Neuronal stem cell (in vitro differentiated cells): ENCODE measurements around the gene STAM. TPM values are rescaled to one million over a fixed set of nuclear protein-coding genes. Genes with fewer than 3 reads are reported as not detected.

ENCODE experiments used
- DNase-seq: peaks from one replicate; pipeline ENCODE4 v3.0.0-alpha.2; 2013; ENCODE audit warnings: low spot score
- H2AFZ ChIP-seq: one replicate; pipeline ENCODE4 v1.6.1; 2013; ENCODE audit warnings: mild to moderate bottlenecking, low read length, inconsistent platforms
- H2AK5ac ChIP-seq: 2 replicates; pipeline ENCODE4 v1.6.1; 2013; ENCODE audit warnings: low read depth, mild to moderate bottlenecking, inconsistent platforms, low read length, moderate library complexity, mixed read lengths
- H2BK120ac ChIP-seq: 2 replicates; pipeline ENCODE4 v1.6.1; 2013; ENCODE audit warnings: low read depth, mild to moderate bottlenecking, inconsistent platforms, low read length, moderate library complexity, mixed read lengths
- H2BK12ac ChIP-seq: one replicate; pipeline ENCODE4 v1.6.1; 2013; ENCODE audit warnings: low read length, inconsistent platforms
- H2BK15ac ChIP-seq: 2 replicates; pipeline ENCODE4 v1.6.1; 2013; ENCODE audit warnings: mild to moderate bottlenecking, low read length, inconsistent platforms, mixed read lengths
- H2BK5ac ChIP-seq: one replicate; pipeline ENCODE4 v1.6.1; 2013; ENCODE audit warnings: inconsistent platforms, mild to moderate bottlenecking, low read length, moderate library complexity
- H3K14ac ChIP-seq: one replicate; pipeline ENCODE4 v1.6.1; 2013; ENCODE audit warnings: low read length, inconsistent platforms
- H3K18ac ChIP-seq: 2 replicates; pipeline ENCODE4 v1.6.1; 2013; ENCODE audit warnings: low read length, inconsistent platforms
- H3K23ac ChIP-seq: 2 replicates; pipeline ENCODE4 v1.6.1; 2013; ENCODE audit warnings: low read depth, mild to moderate bottlenecking, mixed read lengths, low read length, inconsistent platforms; ENCODE audit not compliant: poor library complexity
- H3K27ac ChIP-seq: replicated peaks from 3 replicates; pipeline ENCODE4 v1.5.1; 2013; ENCODE audit warnings: low read length, inconsistent platforms
- H3K27me3 ChIP-seq, 3 experiments: 2 replicates each; pipeline ENCODE4 v1.6.1; 2013; ENCODE audit warnings: low read length in 3 of 3, mild to moderate bottlenecking in 2 of 3, inconsistent platforms in 1 of 3, low read depth in 1 of 3, mixed read lengths in 1 of 3, moderate library complexity in 1 of 3; ENCODE audit not compliant: control insufficient read depth in 3 of 3, insufficient read depth in 3 of 3
- H3K36me3 ChIP-seq, 2 donors: replicated peaks in 1 of 2; 2 replicates each; pipeline ENCODE4 v1.6.1; 2013; ENCODE audit warnings: low read length in 2 of 2; ENCODE audit not compliant: control insufficient read depth in 2 of 2, insufficient read depth in 2 of 2
- H3K4ac ChIP-seq: 2 replicates; pipeline ENCODE4 v1.6.1; 2013; ENCODE audit warnings: inconsistent platforms, mild to moderate bottlenecking, low read length, moderate library complexity
- H3K4me1 ChIP-seq, 2 donors: 1 replicate in 1 of 2; 2 replicates in 1 of 2; pipeline ENCODE4 v1.6.1; 2013; ENCODE audit warnings: low read length in 2 of 2, low read depth in 1 of 2; ENCODE audit not compliant: control insufficient read depth in 2 of 2, insufficient read depth in 1 of 2
- H3K4me2 ChIP-seq: one replicate; pipeline ENCODE4 v1.6.1; 2013; ENCODE audit warnings: mild to moderate bottlenecking, low read length, inconsistent platforms; ENCODE audit not compliant: insufficient read depth, poor library complexity, severe bottlenecking
- H3K4me3 ChIP-seq, 2 donors: 2 replicates each; pipeline ENCODE4 v1.5.1; 2013; ENCODE audit warnings: low read length in 2 of 2, mild to moderate bottlenecking in 2 of 2, inconsistent platforms in 1 of 2, moderate library complexity in 1 of 2
- H3K79me1 ChIP-seq: one replicate; pipeline ENCODE4 v1.6.1; 2013; ENCODE audit warnings: low read depth, mild to moderate bottlenecking, inconsistent platforms, low read length, moderate library complexity
- H3K9ac ChIP-seq: one replicate; pipeline ENCODE4 v1.6.1; 2013; ENCODE audit warnings: mild to moderate bottlenecking, low read depth, low read length, inconsistent platforms; ENCODE audit not compliant: poor library complexity
- H3K9me3 ChIP-seq, 2 donors: replicated peaks in 1 of 2; 2 replicates each; pipeline versions ENCODE3 to v1.6.1; 2013; ENCODE audit warnings: low read length in 2 of 2, mild to moderate bottlenecking in 2 of 2, inconsistent platforms in 1 of 2, low read depth in 1 of 2, mixed read lengths in 1 of 2, moderate library complexity in 1 of 2; ENCODE audit not compliant: control insufficient read depth in 2 of 2, insufficient read depth in 1 of 2
- H4K8ac ChIP-seq: one replicate; pipeline ENCODE4 v1.6.1; 2013; ENCODE audit warnings: low read depth, mild to moderate bottlenecking, inconsistent platforms, low read length, moderate library complexity
- H4K91ac ChIP-seq: one replicate; pipeline ENCODE4 v1.6.1; 2013; ENCODE audit warnings: low read length, low read depth, mild to moderate bottlenecking, inconsistent platforms; ENCODE audit not compliant: poor library complexity
- WGBS, 2 donors: extraction: QIAGEN DNeasy Blood & Tissue Kit; methylation state at CpG; one replicate each; pipeline ENCODE4 v1.1.7; 2013; ENCODE audit warnings: missing lambda C conversion rate in 2 of 2, mixed read lengths in 1 of 2; ENCODE audit not compliant: insufficient read length in 2 of 2, insufficient replicate concordance in 1 of 2; ENCODE audit errors: extremely low coverage in 2 of 2; 5-methylcytosine and 5-hydroxymethylcytosine counted together
- polyA plus RNA-seq, 2 experiments: library from polyadenylated mRNA; stranded (reverse); fragments of 200-250 nt; gene quantifications; one replicate each; pipeline ENCODE4 v1.2.3, GENCODE V29; 2013

STAM gene
- 27.5 TPM for polyA plus RNA-seq (2013, experiment 1 of 2)
- polyA plus RNA-seq (2013, experiment 2 of 2) = 27.7 TPM

DNA sequence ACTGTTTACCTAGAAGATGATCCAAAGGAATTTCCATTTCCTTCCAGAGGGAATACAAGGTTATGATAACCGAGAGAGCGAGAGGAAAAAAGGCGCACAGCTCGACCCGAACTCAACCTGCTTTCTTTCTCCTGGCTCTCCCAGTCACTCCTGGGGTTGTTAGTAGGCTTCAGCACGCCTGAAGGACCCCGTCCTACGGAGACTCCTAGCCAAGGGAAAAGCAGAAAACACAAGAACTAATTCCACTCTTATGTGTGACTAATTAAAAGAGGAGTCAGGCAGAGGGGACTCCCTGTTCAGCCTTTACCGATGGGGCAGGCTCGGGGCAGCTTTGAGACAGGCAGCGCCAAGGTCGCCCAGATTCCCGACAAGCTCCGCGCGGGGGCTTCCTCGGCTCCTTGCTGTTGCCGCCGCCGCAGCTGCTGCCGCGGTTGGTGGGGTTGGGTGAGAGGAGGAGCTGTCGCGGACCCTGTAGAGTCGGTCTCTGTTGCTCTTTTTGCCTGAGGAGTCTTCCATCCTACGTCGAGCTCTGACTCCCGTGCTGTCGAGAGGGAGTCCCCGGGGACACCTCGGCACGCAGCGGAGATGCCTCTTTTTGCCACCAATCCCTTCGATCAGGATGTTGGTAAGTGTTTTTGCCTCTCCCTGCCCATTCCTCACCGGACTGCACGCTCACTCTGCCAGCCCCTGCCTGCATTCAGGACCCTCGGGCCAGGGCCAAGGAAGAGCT, at the start of gene STAM:
Gene STAM, plus strand, starts transcription at position 397 of the 730 bp plus-strand sequence. Its CDS starts 189 bp downstream, at position 586.
- Histone ChIP-seq H3K18ac (peak within 1 kb of the TSS; percentile 23), H3K9me3 (peaks cover 0 to 17% of the 10 kb centered on the region in 2 donors)

GRCh38 chr10:17597386-17597785, 46.6 kb upstream of the STAM start:
- Histone ChIP-seq H2AFZ (no peak overlapping the region), H3K4ac (no peak overlapping the region), H2BK5ac (no peak overlapping the region), H3K4me2 (no peak overlapping the region), H3K36me3 (no peaks in the 10 kb centered on the region), H3K4me3 (no peak overlapping the region), H2BK120ac (no peak overlapping the region), H3K14ac (no peak overlapping the region), H2BK12ac (no peak overlapping the region), H2AK5ac (no peak overlapping the region), H4K91ac (no peak overlapping the region), H3K9me3 (peaks cover 0 to 2% of the 10 kb centered on the region in 2 donors), H3K4me1 (no peaks in the 10 kb centered on the region), H4K8ac (no peak overlapping the region), H3K27me3 (no peaks in the 10 kb centered on the region), H3K18ac (no peak overlapping the region), H3K79me1 (no peaks in the 10 kb centered on the region), H2BK15ac (no peak overlapping the region), H3K27ac (no peak overlapping the region), H3K23ac (no peak overlapping the region), H3K9ac (no peak overlapping the region)
- DNase-seq = no peak
- WGBS, 2 donors = no CpG with 5 or more reads among the region's 3 CpGs

More for the DNA sequence above, at the start of gene STAM:
- no peak within 1 kb of the TSS for H2BK12ac ChIP-seq
- H3K79me1 ChIP-seq = peaks cover 3% of the 10 kb centered on the region
- peaks cover 1 to 9% of the 10 kb centered on the region in 2 donors for H3K4me1 ChIP-seq
- H2AK5ac ChIP-seq = no peak within 1 kb of the TSS
- H3K4me2 ChIP-seq = peak within 1 kb of the TSS; percentile 64
- no peak within 1 kb of the TSS for H4K91ac ChIP-seq
- no CpG with 5 or more reads among the region's 37 CpGs for WGBS, 2 donors
- no peak within 1 kb of the TSS for H3K4ac ChIP-seq
- no peak within 1 kb of the TSS for H4K8ac ChIP-seq
- peak; percentile 95 for DNase-seq
- H3K14ac ChIP-seq = no peak within 1 kb of the TSS
- peaks cover 0 to 20% of the 10 kb centered on the region in 2 donors for H3K36me3 ChIP-seq
- peak within 1 kb of the TSS; percentile 85 for H2BK5ac ChIP-seq
- peak within 1 kb of the TSS; percentile 86 for H2AFZ ChIP-seq
- H2BK15ac ChIP-seq = no peak within 1 kb of the TSS
- peak within 1 kb of the TSS; percentile 86 for H3K27ac ChIP-seq
- H2BK120ac ChIP-seq = no peak within 1 kb of the TSS
- H3K4me3 ChIP-seq = peak within 1 kb of the TSS; percentile 86 to 98
- H3K27me3 ChIP-seq = no peaks in the 10 kb centered on the region
- no peak within 1 kb of the TSS for H3K23ac ChIP-seq
- peak within 1 kb of the TSS; percentile 96 for H3K9ac ChIP-seq

DNA sequence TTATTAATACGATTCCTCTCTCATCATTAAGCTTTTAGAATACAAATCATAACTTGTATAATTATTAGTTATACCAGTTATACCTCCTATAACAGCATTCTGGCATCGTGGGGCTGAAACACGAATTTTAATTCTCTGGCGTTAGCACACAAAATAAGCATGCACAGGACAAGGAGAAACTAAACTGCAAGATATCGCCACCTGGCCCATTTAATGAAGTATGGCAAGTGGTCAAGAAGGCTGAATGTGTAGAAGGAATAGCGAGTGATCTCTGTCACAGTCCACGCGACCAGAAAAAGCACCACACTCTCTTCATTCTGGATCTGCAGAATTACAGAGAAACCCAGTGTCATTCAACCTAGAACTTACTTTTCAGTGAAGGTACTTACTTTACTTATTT, 44.9 kb upstream of the STAM start:
- H3K4me1 ChIP-seq = no peaks in the 10 kb centered on the region
- no peak overlapping the region for H4K91ac ChIP-seq
- peak; percentile 4 for DNase-seq
- no peak overlapping the region for H2BK120ac ChIP-seq
- H2BK15ac ChIP-seq = no peak overlapping the region
- no peaks in the 10 kb centered on the region for H3K36me3 ChIP-seq
- H3K79me1 ChIP-seq = no peaks in the 10 kb centered on the region
- H3K14ac ChIP-seq = no peak overlapping the region
- no peak overlapping the region for H3K4me2 ChIP-seq
- H4K8ac ChIP-seq = no peak overlapping the region
- no peaks in the 10 kb centered on the region for H3K9me3 ChIP-seq
- H2AFZ ChIP-seq = no peak overlapping the region
- no peaks in the 10 kb centered on the region for H3K27me3 ChIP-seq
- H2BK12ac ChIP-seq = no peak overlapping the region
- no peak overlapping the region for H3K27ac ChIP-seq
- 100% methylated on average over 1 of the region's 8 CpGs; no CpG with 5 or more reads in 1 of the 2 donors for WGBS, 2 donors
- no peak overlapping the region for H3K9ac ChIP-seq
- H3K23ac ChIP-seq = no peak overlapping the region
- no peak overlapping the region for H3K4ac ChIP-seq
- no peak overlapping the region for H2AK5ac ChIP-seq
- no peak overlapping the region for H3K18ac ChIP-seq
- H3K4me3 ChIP-seq = no peak overlapping the region
- H2BK5ac ChIP-seq = no peak overlapping the region

GRCh38 chr10:17605936-17606335, 38.0 kb upstream of the STAM start:
- no peak overlapping the region for H4K8ac ChIP-seq
- no peak for DNase-seq
- H3K9me3 ChIP-seq = no peaks in the 10 kb centered on the region
- no peak overlapping the region for H4K91ac ChIP-seq
- no peaks in the 10 kb centered on the region for H3K36me3 ChIP-seq
- no peaks in the 10 kb centered on the region for H3K79me1 ChIP-seq
- H2BK15ac ChIP-seq = no peak overlapping the region
- no peaks in the 10 kb centered on the region for H3K27me3 ChIP-seq
- no peak overlapping the region for H3K4me3 ChIP-seq
- no peak overlapping the region for H2BK5ac ChIP-seq
- no peak overlapping the region for H3K4me2 ChIP-seq
- H2AFZ ChIP-seq = no peak overlapping the region
- WGBS, 2 donors = no CpG with 5 or more reads among the region's 6 CpGs
- no peak overlapping the region for H3K9ac ChIP-seq
- H3K14ac ChIP-seq = no peak overlapping the region
- H2BK12ac ChIP-seq = no peak overlapping the region
- no peak overlapping the region for H3K4ac ChIP-seq
- H3K4me1 ChIP-seq = no peaks in the 10 kb centered on the region
- H3K18ac ChIP-seq = no peak overlapping the region
- no peak overlapping the region for H3K27ac ChIP-seq
- no peak overlapping the region for H2BK120ac ChIP-seq
- H2AK5ac ChIP-seq = no peak overlapping the region
- H3K23ac ChIP-seq = no peak overlapping the region
